Ectodermal cell (in vitro differentiated cells): ENCODE data around the gene RNF222. TPM values are rescaled to one million over a fixed set of nuclear protein-coding genes. Genes with fewer than 3 reads are reported as not detected.

ENCODE experiments used
- H3K27ac ChIP-seq: 2 replicates; pipeline ENCODE4 v1.7.0; 2013; ENCODE audit warnings: mild to moderate bottlenecking, low read depth, low read length; ENCODE audit not compliant: insufficient read depth, poor library complexity, severe bottlenecking
- H3K27me3 ChIP-seq: 2 replicates; pipeline ENCODE4 v1.7.0; 2013; ENCODE audit warnings: mild to moderate bottlenecking, low read length; ENCODE audit not compliant: insufficient read depth, control insufficient read depth, poor library complexity, severe bottlenecking
- H3K36me3 ChIP-seq: one replicate; pipeline ENCODE4 v1.7.0; 2013; ENCODE audit warnings: low read length; ENCODE audit not compliant: control insufficient read depth, insufficient read depth
- H3K4me1 ChIP-seq: one replicate; pipeline ENCODE4 v1.7.0; 2013; ENCODE audit warnings: low read length; ENCODE audit not compliant: control insufficient read depth, insufficient read depth
- H3K4me3 ChIP-seq: 2 replicates; pipeline ENCODE4 v1.7.0; 2013; ENCODE audit warnings: low read depth, low read length, control low read depth; ENCODE audit not compliant: insufficient read depth
- H3K9me3 ChIP-seq: 2 replicates; pipeline ENCODE4 v1.7.0; 2013; ENCODE audit warnings: mild to moderate bottlenecking, low read length, moderate library complexity; ENCODE audit not compliant: control insufficient read depth
- WGBS, 2 experiments: methylation state at CpG; one replicate each; pipeline ENCODE4 v1.1.7; 2013; ENCODE audit warnings: missing lambda C conversion rate in 2 of 2; 5-methylcytosine and 5-hydroxymethylcytosine counted together
- polyA plus RNA-seq, 4 experiments: library from polyadenylated mRNA; stranded (reverse); fragments of 50-300 nt; gene quantifications; one replicate each; pipeline ENCODE4 v1.2.3, GENCODE V29; 2013

RNF222 gene
- not detected for polyA plus RNA-seq (2013, experiment 1 of 4)
- not detected for polyA plus RNA-seq (2013, experiment 2 of 4)
- not detected for polyA plus RNA-seq (2013, experiment 3 of 4)
- polyA plus RNA-seq (2013, experiment 4 of 4), result not detected

DNA sequence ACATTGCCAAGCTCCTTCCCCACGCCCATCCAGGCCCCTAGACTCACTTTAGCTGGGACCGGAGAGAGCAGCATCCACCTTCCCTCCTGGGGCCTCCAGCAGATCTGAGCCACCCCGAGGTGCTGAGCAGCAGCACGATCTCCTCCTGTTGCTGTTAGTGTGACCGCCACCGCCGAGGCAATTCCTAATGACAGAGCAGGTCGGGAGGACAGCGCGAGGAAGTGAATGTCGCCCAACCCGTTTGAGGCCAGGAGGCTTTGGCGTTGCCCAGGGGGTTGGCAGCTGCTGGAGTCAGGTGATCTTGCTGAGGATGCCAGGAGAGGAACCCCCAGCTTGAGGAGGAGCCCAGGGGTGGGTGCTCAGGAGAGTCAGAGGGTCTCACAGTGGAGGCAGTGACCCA is at the start of gene RNF222:
Gene RNF222 (minus strand): TSS at position 192 of the 400 bp plus-strand sequence. CDS start 4,366 bp downstream, outside the sequence.
- Histone ChIP-seq H3K36me3 (no peaks in the 10 kb centered on the region), H3K4me1 (no peaks in the 10 kb centered on the region), H3K27me3 (peaks cover 20% of the 10 kb centered on the region), H3K9me3 (no peaks in the 10 kb centered on the region), H3K27ac (no peak within 1 kb of the TSS), H3K4me3 (no peak within 1 kb of the TSS)
- 81 to 84% methylated on average over 13 of the region's 13 CpGs for WGBS, 2 experiments

DNA sequence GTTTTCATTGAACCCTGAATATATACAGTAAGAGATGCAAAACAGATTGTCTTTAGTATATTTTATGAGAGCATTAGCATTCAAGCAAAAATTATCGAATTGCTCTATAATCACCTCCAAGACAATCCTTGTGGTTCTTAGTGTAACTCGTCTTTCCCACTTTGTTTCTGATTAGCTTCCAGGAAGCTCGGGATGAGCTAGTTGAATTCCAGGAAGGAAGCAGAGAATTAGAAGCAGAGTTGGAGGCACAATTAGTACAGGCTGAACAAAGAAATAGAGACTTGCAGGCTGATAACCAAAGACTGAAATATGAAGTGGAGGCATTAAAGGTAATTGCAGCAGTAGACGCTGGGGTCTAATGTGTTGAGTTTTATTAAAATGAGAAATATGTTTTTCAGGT is 47.9 kb upstream of the RNF222 start:
- Histone ChIP-seq H3K4me1 (no peaks in the 10 kb centered on the region), H3K27me3 (no peaks in the 10 kb centered on the region), H3K27ac (no peak overlapping the region), H3K4me3 (no peak overlapping the region), H3K9me3 (no peaks in the 10 kb centered on the region), H3K36me3 (peaks cover 15% of the 10 kb centered on the region)
- 92 to 96% methylated on average over 4 of the region's 4 CpGs for WGBS, 2 experiments

- Histone ChIP-seq H3K27me3 (no peaks in the 10 kb centered on the region), H3K9me3 (no peaks in the 10 kb centered on the region), H3K27ac (no peak overlapping the region), H3K4me1 (no peaks in the 10 kb centered on the region), H3K36me3 (peaks cover 13% of the 10 kb centered on the region), H3K4me3 (no peak overlapping the region)
- whole genome bisulfite sequencing, 2 experiments, result 86 to 88% methylated on average over 4 of the region's 4 CpGs
These were observed 46.9 kb upstream of the RNF222 start for GRCh38 chr17:8444494-8444893.

DNA sequence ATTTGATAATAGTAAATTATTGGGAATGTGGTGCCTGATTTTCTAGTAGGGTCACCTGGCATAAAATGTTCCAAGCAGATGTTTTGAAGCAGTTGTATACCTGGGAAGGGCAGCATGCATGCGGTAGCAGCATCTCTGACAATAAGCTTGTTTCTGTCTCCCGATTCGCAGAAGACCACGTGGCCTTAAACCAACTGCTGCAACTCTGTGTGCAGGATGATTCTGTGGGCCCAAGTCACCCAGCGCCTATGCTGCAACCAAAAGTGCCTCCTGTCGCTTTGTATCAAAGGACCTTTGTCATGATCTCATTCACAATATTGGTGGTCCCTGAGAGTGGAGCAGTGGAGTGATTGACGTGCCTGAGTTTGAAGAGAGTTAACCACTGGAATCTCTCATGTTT is 46.1 kb upstream of the RNF222 start:
- no peaks in the 10 kb centered on the region for H3K4me1 ChIP-seq
- H3K36me3 ChIP-seq, result peaks cover 9% of the 10 kb centered on the region
- no peak overlapping the region for H3K4me3 ChIP-seq
- WGBS, 2 experiments, result 86 to 90% methylated on average over 7 of the region's 7 CpGs
- no peaks in the 10 kb centered on the region for H3K9me3 ChIP-seq
- H3K27me3 ChIP-seq, result no peaks in the 10 kb centered on the region
- no peak overlapping the region for H3K27ac ChIP-seq

DNA sequence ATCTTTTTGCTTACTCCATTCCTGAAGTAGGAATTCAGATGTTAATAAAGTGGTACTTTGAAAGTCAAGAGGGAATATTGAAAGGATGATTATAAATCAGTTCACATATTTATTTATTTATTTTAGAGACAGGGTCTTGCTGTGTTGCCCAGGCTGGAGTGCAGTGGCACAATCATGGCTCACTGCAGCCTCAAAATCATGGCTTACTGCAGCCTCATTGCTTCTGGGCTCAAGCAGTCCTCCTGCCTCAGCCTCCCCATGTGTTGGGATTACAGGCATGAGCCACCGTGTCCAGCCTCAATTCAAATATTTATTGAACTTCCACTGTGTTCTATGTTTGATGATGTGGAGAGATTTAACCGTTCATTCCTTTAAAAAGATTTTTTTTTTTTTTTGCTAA is 44.7 kb upstream of the RNF222 start:
- WGBS, 2 experiments, result 80 to 81% methylated on average over 1 to 2 of the region's 2 CpGs
- H3K27ac ChIP-seq, result no peak overlapping the region
- no peaks in the 10 kb centered on the region for H3K27me3 ChIP-seq
- H3K36me3 ChIP-seq, result peaks cover 3% of the 10 kb centered on the region
- H3K4me3 ChIP-seq, result no peak overlapping the region
- no peaks in the 10 kb centered on the region for H3K9me3 ChIP-seq
- H3K4me1 ChIP-seq, result no peaks in the 10 kb centered on the region

DNA sequence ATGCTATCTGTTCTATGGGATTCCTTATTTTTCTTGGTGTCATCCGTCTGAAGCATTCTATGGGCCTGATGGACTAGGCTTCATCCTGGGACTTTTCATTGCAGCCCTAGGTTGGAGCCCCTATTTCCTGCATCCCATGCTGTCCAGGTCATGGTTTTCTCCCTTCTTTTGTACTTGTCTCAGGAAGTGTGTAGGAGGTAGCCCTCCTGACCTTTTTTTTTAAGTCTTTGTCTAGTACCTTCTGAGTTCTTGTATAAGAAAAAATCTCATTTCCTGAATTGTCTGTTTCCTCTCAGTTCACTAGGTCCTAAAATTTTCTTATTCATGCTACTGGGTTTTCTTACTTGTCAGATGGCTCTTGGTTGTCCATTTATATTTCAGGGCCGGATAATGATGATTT is 44.1 kb upstream of the RNF222 start:
- no peaks in the 10 kb centered on the region for H3K27me3 ChIP-seq
- 90 to 98% methylated on average over 2 of the region's 2 CpGs for WGBS, 2 experiments
- H3K27ac ChIP-seq, result no peak overlapping the region
- no peaks in the 10 kb centered on the region for H3K4me1 ChIP-seq
- H3K36me3 ChIP-seq, result peaks cover 3% of the 10 kb centered on the region
- H3K9me3 ChIP-seq, result no peaks in the 10 kb centered on the region
- H3K4me3 ChIP-seq, result no peak overlapping the region

DNA sequence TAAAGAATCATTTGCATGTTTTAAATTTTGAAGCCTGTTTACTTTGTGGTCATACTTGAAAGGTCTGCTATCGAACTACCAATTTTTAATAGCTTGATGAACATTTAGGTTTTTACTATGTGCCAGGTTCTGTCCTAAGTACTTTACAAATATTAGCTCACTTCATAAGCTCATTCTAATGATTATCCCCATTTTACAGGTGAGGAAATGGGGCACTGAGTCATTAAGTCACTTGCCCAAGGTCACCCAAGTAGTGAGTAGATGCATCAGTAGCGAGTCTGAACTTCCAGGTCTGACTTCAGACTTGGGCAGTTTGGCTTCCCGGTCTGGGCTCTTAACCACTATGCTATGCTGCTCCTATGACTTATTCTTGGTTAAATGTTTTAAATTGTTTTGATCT is 42.1 kb upstream of the RNF222 start:
- Histone ChIP-seq H3K27ac (no peak overlapping the region), H3K4me1 (no peaks in the 10 kb centered on the region), H3K4me3 (no peak overlapping the region), H3K27me3 (no peaks in the 10 kb centered on the region), H3K36me3 (no peaks in the 10 kb centered on the region), H3K9me3 (no peaks in the 10 kb centered on the region)
- 98 to 100% methylated on average over 3 of the region's 3 CpGs for WGBS, 2 experiments

DNA sequence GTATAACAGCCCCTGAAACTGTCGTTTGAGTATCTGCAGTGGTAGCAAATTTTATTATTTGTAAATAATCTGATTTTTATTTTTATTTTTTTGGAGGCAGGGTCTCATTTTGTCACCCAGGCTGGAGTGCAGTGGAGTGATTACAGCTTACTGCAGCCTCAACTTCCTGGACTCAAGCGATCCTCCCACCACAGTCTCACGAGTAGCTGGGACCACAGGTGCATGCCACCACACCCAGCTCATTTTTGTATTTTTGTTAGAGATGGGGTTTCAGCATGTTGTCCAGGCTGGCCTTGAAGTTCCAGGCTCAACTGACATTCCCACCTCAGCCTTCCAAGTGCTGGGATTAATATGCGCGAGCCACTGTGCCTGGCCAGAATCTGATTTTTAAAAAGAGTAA is 40.8 kb upstream of the RNF222 start:
- H3K27me3 ChIP-seq, result no peaks in the 10 kb centered on the region
- no peaks in the 10 kb centered on the region for H3K9me3 ChIP-seq
- no peak overlapping the region for H3K4me3 ChIP-seq
- H3K4me1 ChIP-seq, result no peaks in the 10 kb centered on the region
- H3K27ac ChIP-seq, result no peak overlapping the region
- WGBS, 2 experiments, result 88 to 95% methylated on average over 4 to 5 of the region's 5 CpGs
- no peaks in the 10 kb centered on the region for H3K36me3 ChIP-seq

GRCh38 chr17:8436844-8437171 is 39.2 kb upstream of the RNF222 start:
- Histone ChIP-seq H3K27ac (no peak overlapping the region), H3K4me3 (peak overlapping the region; percentile 87), H3K4me1 (no peaks in the 10 kb centered on the region), H3K27me3 (no peaks in the 10 kb centered on the region), H3K9me3 (no peaks in the 10 kb centered on the region), H3K36me3 (no peaks in the 10 kb centered on the region)
- WGBS, 2 experiments, result 34 to 37% methylated on average over 5 of the region's 5 CpGs

- H3K27me3 ChIP-seq, result no peaks in the 10 kb centered on the region
- H3K9me3 ChIP-seq, result no peaks in the 10 kb centered on the region
- H3K4me3 ChIP-seq, result peak overlapping the region; percentile 87
- peak overlapping the region; percentile 94 for H3K27ac ChIP-seq
- WGBS, 2 experiments, result 0 to 1% methylated on average over 40 to 43 of the region's 43 CpGs
- no peaks in the 10 kb centered on the region for H3K36me3 ChIP-seq
- H3K4me1 ChIP-seq, result no peaks in the 10 kb centered on the region
These were observed 38.7 kb upstream of the RNF222 start for GRCh38 chr17:8436169-8436843.
